ENCODE results near the gene APOL6. TPM values are rescaled to one million over a fixed set of nuclear protein-coding genes. Genes with fewer than 3 reads are reported as not detected.

The APOL6 gene, protein sequence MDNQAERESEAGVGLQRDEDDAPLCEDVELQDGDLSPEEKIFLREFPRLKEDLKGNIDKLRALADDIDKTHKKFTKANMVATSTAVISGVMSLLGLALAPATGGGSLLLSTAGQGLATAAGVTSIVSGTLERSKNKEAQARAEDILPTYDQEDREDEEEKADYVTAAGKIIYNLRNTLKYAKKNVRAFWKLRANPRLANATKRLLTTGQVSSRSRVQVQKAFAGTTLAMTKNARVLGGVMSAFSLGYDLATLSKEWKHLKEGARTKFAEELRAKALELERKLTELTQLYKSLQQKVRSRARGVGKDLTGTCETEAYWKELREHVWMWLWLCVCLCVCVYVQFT
- 2.2 to 2.9 TPM (median 2.3 TPM) in 5 replicates for total RNA-seq (2022; extraction: Qiagen RNA extraction; ENCODE audit: low read depth)

DNA sequence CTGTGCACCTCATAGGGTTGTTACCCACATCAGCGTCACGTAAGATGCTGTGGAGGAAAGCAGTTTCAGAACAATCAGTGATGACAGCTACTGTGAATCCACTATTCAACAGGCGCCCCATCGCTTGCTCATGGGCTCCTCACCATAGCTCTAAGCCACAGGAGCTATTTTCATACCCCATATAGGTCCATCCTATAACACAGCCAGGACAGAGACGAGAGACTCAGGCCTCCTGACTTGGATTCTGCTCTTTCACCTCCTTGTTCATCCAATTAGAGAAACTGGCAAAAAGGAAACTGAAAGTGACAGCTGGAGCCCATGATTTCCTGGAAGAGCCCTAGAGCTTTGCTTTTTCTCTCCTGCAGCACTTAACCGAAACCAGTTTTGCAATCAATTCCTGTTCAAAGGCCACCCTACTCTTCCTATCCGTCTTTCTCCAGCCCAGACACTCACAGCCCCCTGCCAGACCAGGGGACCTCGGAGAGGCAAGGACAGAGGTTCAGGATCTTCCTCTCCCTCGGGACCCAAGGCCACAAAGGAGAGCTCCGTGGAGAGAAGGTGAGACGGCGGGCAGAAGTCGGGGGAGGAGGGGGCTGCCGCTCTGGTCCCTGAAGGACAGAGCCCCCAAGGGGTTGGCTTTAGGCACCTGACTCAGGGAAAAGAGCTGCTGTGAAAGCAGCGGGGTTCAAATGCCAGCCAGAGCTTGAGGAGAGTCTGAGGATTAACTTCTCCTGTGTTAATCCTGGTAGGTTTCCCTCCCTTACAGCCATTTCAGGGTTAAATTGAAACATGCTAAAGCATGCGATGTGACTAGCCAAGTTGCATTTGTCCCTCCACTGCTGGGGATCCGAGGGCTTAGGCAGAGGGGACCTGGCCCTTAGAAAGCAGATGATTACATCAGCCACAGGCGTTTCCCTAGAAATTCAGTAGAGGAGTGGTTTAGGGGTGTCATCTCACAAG lies at the start of gene APOL6:
Gene APOL6 (plus strand): TSS at position 381 of the 960 bp plus-strand sequence. CDS start 7,980 bp downstream, outside the sequence.

GRCh38 chr22:35617137-35617755 lies 31.0 kb upstream of the APOL6 start, which contains the start of gene MB:
Gene MB (minus strand): TSS chr22:35617329. CDS start chr22:35617257, 72 bp downstream.

GRCh38 chr22:35717572-35717971 lies 69.3 kb downstream of the APOL6 start, which contains the start of gene APOL5:
Gene APOL5 (plus strand): TSS chr22:35717872. CDS start chr22:35717872, 0 bp downstream.

Other genes starting within 250 kb of the APOL6 start
- 67.8 to 97.0 TPM (median 90.8 TPM) in 5 replicates for gene MCM5, start 248.3 kb upstream of the APOL6 start, total RNA-seq (2022; extraction: Qiagen RNA extraction; ENCODE audit: low read depth)
- 1.1 to 1.5 TPM (median 1.3 TPM) in 5 replicates for gene RASD2, start 107.6 kb upstream of the APOL6 start, total RNA-seq (2022; extraction: Qiagen RNA extraction; ENCODE audit: low read depth)
- gene MB, start 31.1 kb upstream of the APOL6 start, total RNA-seq (2022; extraction: Qiagen RNA extraction; ENCODE audit: low read depth), result 6.0 to 11.2 TPM (median 6.8 TPM) in 5 replicates
- gene APOL5, start 69.4 kb downstream of the APOL6 start, total RNA-seq (2022; extraction: Qiagen RNA extraction; ENCODE audit: low read depth), result not detected in 5 replicates